Loucy (cell line): Measurements from ENCODE around the gene SETBP1.

Source experiments
- H2AFZ ChIP-seq: fragments of 200-600 bp; sonication (generic); 2 replicates; pipeline ENCODE4 v1.6.0; 2016; ENCODE audit warnings: antibody characterized with exemption, mild to moderate bottlenecking, low read length, moderate library complexity
- H3F3A ChIP-seq: fragments of 200-600 bp; 2 replicates; pipeline ENCODE4 v1.6.0; 2016; ENCODE audit warnings: antibody characterized with exemption, low read depth, mild to moderate bottlenecking
- H3K27me3 ChIP-seq: fragments of 200-600 bp; sonication (generic); 2 replicates; pipeline ENCODE4 v1.6.1; 2014; ENCODE audit warnings: low read length, mild to moderate bottlenecking; ENCODE audit not compliant: insufficient read depth, poor library complexity, severe bottlenecking
- H3K36me3 ChIP-seq: fragments of 200-600 bp; sonication (generic); 2 replicates; pipeline ENCODE4 v1.6.1; 2016; ENCODE audit warnings: low read length; ENCODE audit not compliant: insufficient read depth
- H3K4me1 ChIP-seq: fragments of 200-600 bp; sonication (generic); 2 replicates; pipeline ENCODE4 v1.5.1; 2014; ENCODE audit warnings: low read length, mild to moderate bottlenecking; ENCODE audit not compliant: insufficient read depth, poor library complexity, severe bottlenecking
- H3K4me2 ChIP-seq: fragments of 200-600 bp; sonication (generic); 2 replicates; pipeline ENCODE4 v1.6.0; 2014; ENCODE audit warnings: antibody characterized with exemption, low read length, low read depth, mild to moderate bottlenecking; ENCODE audit not compliant: poor library complexity, severe bottlenecking
- H3K4me3 ChIP-seq: fragments of 200-600 bp; sonication (generic); 2 replicates; pipeline ENCODE4 v1.5.1; 2014; ENCODE audit warnings: low read length, mild to moderate bottlenecking, mixed read lengths; ENCODE audit not compliant: poor library complexity, severe bottlenecking
- H3K79me2 ChIP-seq: fragments of 200-600 bp; sonication (generic); 2 replicates; pipeline ENCODE4 v1.6.1; 2014; ENCODE audit warnings: low read length; ENCODE audit not compliant: insufficient read depth
- H3K9ac ChIP-seq: fragments of 200-600 bp; sonication (generic); 2 replicates; pipeline ENCODE4 v1.6.0; 2014; ENCODE audit warnings: mild to moderate bottlenecking, low read depth, low read length, moderate library complexity; ENCODE audit not compliant: poor library complexity, severe bottlenecking
- H3K9me2 ChIP-seq: fragments of 200-600 bp; sonication (generic); replicated peaks from 2 replicates; pipeline ENCODE4 v1.6.1; 2016; ENCODE audit warnings: low read depth, low read length, mixed read lengths
- H3K9me3 ChIP-seq: fragments of 200-600 bp; sonication (generic); 2 replicates; pipeline ENCODE4 v1.6.1; 2014; ENCODE audit warnings: mild to moderate bottlenecking, antibody characterized with exemption, low read length, low read depth; ENCODE audit not compliant: insufficient read depth
- H4K20me1 ChIP-seq: fragments of 200-600 bp; sonication (generic); 2 replicates; pipeline ENCODE4 v1.6.0; 2014; ENCODE audit warnings: antibody characterized with exemption, low read length, mild to moderate bottlenecking; ENCODE audit not compliant: insufficient read depth, poor library complexity, severe bottlenecking
- CTCF ChIP-seq: fragments of 200-600 bp; sonication (generic); conservative IDR thresholded peaks from 2 replicates; pipeline ENCODE4 v1.5.1; 2014; ENCODE audit warnings: mild to moderate bottlenecking, antibody characterized with exemption, low read length
- EZH2phosphoT487 ChIP-seq: fragments of 200-600 bp; IDR thresholded peaks from 2 replicates; pipeline ENCODE4 v1.6.1; 2018; ENCODE audit warnings: antibody characterized with exemption, mild to moderate bottlenecking, moderate library complexity, borderline replicate concordance

Gene SETBP1

GRCh38 chr18:44833786-44834185 lies 153.1 kb downstream of the SETBP1 start:
- Histone ChIP-seq H4K20me1 (no peaks in the 10 kb centered on the region), H3F3A (no peaks in the 10 kb centered on the region), H3K36me3 (no peaks in the 10 kb centered on the region; the same call in 1 of the 2 replicates), H3K4me1 (peaks cover 38% of the 10 kb centered on the region), H3K9me2 (no peaks in the 10 kb centered on the region), H3K9me3 (no peaks in the 10 kb centered on the region), H3K27me3 (no peaks in the 10 kb centered on the region), H3K4me3 (no peak overlapping the region), H2AFZ (no peak overlapping the region), H3K79me2 (peaks cover 62% of the 10 kb centered on the region; the same call in 1 of the 2 replicates), H3K4me2 (no peak overlapping the region), H3K9ac (no peak overlapping the region)
- TF ChIP-seq CTCF (no peak), EZH2phosphoT487 (no peak)

- H3K9ac ChIP-seq: no peak overlapping the region
- no peak overlapping the region for H2AFZ ChIP-seq
- H4K20me1 ChIP-seq: no peaks in the 10 kb centered on the region
- no peaks in the 10 kb centered on the region for H3F3A ChIP-seq
- no peaks in the 10 kb centered on the region for H3K9me2 ChIP-seq
- H3K4me2 ChIP-seq: no peak overlapping the region
- H3K9me3 ChIP-seq: no peaks in the 10 kb centered on the region
- peaks cover 48% of the 10 kb centered on the region for H3K4me1 ChIP-seq
- H3K79me2 ChIP-seq: peaks cover 65% of the 10 kb centered on the region
- TF ChIP-seq CTCF: no peak
- H3K27me3 ChIP-seq: no peaks in the 10 kb centered on the region
- no peak overlapping the region for H3K4me3 ChIP-seq
- H3K36me3 ChIP-seq: no peaks in the 10 kb centered on the region; the same call in 1 of the 2 replicates
These were observed 154.3 kb downstream of the SETBP1 start for GRCh38 chr18:44834867-44835469.

GRCh38 chr18:44835703-44836102 lies 155.0 kb downstream of the SETBP1 start:
- peaks cover 44% of the 10 kb centered on the region for H3K4me1 ChIP-seq
- H3K9me2 ChIP-seq: no peaks in the 10 kb centered on the region
- H2AFZ ChIP-seq: no peak overlapping the region
- peaks cover 64% of the 10 kb centered on the region for H3K79me2 ChIP-seq
- H3K4me2 ChIP-seq: no peak overlapping the region
- no peaks in the 10 kb centered on the region for H3K27me3 ChIP-seq
- no peak overlapping the region for H3K4me3 ChIP-seq
- no peak overlapping the region for H3K9ac ChIP-seq
- H4K20me1 ChIP-seq: no peaks in the 10 kb centered on the region
- no peaks in the 10 kb centered on the region for H3K9me3 ChIP-seq
- H3F3A ChIP-seq: no peaks in the 10 kb centered on the region
- TF ChIP-seq CTCF (no peak), EZH2phosphoT487 (no peak)
- no peaks in the 10 kb centered on the region; the same call in 1 of the 2 replicates for H3K36me3 ChIP-seq
